Activated T-cell treated with anti-CD3 and anti-CD28 coated beads for 1 hour (primary cell): ENCODE measurements around the gene KDM4C.

Experiments
- DNase-seq: peaks from one replicate; pipeline ENCODE4 v3.0.0-alpha.2; 2020; ENCODE audit warnings: low read depth

The KDM4C gene

GRCh38 chr9:6869081-6869948, 111.5 kb downstream of the KDM4C start:
- DNase-seq = no peak

DNA sequence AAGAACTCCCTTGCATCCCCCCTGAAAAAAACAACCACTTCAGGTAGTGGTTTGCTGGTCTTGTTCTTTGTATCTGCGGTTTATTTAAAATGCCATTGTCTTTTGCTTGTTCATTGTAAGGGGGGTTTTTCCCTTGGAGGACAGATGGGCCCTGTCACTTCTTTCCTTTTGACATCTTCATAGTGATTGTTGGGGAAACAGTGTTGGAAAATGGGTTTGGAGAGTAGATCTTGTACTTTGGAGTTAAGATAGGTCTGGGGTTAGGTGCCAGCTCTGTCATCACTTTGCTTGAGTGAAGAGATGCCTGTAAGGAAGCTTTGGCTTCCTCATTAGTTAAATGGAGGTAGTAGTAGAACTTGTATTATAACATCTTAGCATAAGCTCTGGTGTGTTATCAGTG, 112.4 kb downstream of the KDM4C start:
- DNase-seq = no peak

DNA sequence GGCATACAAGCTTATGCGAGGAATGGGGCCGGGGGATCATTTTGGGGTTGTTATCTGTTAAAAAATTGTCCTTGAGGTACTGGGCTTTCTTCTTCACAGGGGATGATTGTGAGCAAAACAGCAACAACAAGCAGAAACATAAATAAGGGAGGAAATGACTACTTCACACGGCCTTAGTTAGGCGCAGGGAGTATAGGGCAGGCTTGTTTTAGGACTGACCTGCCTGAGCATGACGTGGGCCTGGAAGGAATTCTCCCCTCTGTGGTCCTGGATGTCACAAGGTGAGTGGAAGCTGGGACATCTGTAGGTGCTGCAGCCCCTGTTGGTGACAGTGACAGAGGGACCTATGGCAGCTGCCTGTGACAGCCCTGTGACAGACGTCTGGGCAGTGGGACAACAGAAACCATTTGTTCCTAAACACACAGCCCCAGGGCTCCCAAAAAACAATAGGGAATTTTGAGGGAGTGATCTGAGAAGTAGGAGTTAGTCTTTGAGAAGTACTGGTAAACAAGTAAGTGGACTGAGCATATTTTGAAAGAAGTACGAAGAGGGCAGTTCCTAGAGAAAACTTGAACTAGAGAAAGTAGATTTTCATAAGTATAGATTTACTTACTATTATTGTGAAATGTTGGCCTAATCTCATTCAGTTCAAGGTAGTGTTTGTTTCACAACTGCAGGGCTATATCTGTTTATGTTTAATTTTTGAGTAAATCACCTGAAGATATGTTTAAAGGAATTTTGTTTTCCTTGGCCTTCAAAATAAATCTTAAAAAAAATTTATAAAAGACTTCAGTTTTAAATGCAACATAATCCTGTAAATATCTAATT, 113.1 kb downstream of the KDM4C start:
- no peak for DNase-seq

GRCh38 chr9:6873857-6874256, 116.1 kb downstream of the KDM4C start:
- DNase-seq = no peak

GRCh38 chr9:6876195-6876894, 118.6 kb downstream of the KDM4C start:
- DNase-seq = no peak

DNA sequence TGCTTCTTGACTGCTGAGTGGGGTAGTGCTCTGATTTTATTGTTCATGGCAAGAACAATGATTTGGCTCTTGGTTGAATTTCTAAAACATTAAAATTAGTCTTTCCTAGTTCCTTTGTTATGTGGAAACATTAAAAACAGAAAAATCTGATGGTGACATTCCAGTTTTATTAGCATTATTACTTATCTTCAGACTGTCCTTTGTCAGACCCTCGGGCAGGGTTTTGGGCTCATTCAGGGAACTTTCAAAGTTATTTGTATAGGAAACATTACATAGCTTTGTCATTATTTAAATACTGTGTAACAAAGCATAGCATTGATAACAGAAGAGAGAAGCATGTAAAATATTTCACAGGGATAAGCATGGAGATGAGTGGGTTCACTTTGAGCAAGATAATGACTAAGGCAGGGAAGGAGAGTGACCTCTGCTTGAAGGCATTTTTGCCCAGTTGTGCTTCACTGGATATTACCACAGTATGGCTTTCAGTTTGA, 119.9 kb downstream of the KDM4C start:
- DNase-seq = no peak

- no peak for DNase-seq
These were observed 122.9 kb downstream of the KDM4C start for GRCh38 chr9:6880626-6881025.

GRCh38 chr9:6884101-6884500, 126.3 kb downstream of the KDM4C start:
- no peak for DNase-seq

DNA sequence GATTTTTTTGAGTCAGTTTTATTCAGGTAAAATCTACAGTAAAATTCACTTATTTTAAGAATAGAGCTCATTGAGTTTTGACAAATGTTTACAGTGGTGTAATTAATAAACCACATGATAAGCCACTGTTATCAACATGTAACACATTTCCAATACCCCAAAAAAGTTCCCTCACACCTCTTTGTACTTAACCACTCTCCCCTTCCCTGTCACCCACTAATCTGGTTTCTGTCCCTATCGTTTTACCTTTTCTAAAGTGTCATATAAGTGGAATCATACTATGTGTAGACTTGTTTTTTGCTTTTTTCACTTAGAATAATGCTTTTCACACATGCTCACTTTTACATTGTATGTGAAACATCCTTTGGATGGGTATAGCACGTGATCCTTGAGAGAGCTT, 127.2 kb downstream of the KDM4C start:
- DNase-seq = no peak

DNA sequence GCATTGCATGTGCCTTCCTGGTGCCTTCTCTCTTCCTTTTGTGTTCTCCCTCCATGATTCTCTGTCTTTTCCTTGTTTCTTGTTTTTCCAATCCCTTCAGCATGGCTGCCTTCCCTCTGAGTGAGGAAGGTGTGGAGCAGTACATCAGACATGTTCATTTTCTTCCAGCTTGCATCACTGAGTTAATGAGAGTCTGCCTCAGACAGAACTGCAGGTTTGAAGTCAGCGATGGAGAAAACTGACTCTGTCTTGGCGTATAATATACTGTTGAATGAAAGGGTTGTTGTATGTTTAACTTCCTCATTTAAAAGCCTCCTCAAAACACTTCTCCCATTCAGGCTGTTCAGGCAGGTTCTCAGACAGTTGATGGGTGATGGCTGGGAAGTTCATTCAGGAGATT, 129.3 kb downstream of the KDM4C start:
- no peak for DNase-seq

DNA sequence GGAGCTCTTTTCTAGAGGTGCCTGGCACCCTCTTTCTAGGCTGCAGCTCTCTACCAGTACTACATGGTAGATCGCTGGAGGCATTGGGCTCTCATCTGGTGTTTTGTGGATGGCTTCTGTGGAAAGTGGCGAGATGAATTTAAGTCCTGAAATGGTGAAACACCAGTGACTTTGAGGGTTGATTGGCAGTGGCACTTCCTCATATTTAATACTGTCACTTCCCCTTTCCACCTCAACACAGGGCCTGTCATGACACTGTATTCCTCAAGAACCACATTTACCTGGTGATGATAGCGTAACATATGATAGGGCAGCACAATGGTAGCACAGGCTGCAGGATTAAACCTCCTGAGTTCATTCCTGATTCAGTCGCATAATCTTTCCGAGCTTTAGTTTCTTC, 132.1 kb downstream of the KDM4C start:
- no peak for DNase-seq

GRCh38 chr9:6893350-6894131, 135.8 kb downstream of the KDM4C start:
- no peak for DNase-seq

DNA sequence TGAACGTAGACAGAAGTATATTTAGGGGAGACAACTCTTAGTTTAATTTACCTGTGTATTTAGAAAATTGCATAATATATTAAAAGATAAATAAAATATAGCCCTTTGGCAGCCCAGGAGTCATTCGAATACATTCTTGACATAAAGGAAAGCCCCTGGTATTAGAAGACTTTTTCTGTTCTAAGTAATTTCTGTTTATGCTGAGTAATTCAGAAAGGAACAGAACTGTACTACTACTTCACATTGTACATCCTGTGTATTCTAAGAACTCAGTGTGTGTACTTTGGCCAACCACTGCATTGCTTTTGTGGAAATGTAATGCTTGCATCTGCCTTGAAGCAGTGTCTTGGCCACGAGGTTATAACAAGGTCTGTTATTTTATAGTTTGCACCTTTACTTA, 136.4 kb downstream of the KDM4C start:
- DNase-seq = no peak

DNA sequence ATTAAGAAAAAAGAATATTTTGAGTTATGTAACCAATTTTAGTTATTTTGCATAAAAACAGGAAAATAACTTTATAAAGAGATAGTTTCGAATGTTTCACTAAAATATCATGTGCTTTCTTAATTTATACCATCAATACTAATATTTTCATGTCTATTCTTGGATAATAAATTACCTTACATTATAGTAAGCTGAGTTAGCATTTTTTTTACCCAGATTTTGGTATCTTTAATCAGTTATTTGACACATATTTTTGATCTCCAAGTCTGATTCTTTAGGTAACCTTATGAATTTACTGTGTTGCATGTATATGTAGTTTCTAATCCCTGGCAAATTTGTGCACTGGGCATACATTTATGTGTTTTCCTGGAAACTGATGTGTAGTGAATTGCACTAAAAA, 138.0 kb downstream of the KDM4C start:
- no peak for DNase-seq

- DNase-seq = no peak
These were observed 138.8 kb downstream of the KDM4C start for GRCh38 chr9:6896562-6896961.

DNA sequence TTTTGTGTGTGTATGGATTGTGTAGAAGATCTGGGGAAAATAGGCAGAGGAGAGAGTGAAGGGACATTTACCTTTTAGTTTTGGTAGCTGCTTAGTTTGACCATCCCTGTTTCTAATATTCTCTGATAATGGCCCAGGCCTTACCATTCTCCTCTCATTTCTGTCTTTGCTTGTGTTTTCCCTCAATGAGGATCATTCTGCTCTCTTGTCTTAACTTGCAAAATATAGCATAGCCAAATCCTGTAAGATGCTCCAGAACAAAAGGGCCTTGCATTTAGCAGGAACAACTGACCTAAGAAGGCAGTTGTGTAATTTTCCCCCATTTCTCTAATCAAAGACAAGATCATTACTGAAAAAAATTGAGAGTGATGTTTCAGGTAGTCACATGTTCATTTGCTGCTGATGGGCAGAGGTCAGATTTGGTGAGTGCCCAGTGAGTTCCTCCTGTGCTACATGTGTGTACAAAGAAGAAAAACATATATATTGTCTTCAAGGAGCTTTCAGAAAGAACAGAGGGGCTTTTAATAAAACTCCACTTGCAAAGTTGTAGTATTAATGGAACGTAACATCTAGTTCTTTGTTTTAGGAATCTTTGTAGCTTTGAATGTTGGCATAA, 139.5 kb downstream of the KDM4C start:
- no peak for DNase-seq

DNA sequence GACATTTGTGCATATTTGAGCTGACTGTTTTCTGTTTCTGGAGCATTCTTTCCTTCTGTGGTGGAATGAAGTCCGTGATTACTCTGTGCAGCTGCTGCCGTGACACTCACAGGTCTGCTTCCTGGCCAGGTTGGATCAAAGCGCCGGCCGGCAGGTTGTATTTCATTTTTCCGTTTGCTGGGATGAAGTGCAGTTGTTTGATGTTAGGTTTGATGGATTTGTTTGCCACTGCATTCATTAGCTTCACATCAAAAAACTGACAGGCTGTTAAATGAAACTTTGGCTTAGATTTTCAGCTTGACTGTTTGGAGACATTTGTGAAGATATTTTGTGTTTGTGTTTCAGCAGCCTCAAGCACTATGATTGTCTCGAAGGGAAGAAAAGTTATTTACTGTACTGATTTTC, 140.1 kb downstream of the KDM4C start:
- DNase-seq = no peak

DNA sequence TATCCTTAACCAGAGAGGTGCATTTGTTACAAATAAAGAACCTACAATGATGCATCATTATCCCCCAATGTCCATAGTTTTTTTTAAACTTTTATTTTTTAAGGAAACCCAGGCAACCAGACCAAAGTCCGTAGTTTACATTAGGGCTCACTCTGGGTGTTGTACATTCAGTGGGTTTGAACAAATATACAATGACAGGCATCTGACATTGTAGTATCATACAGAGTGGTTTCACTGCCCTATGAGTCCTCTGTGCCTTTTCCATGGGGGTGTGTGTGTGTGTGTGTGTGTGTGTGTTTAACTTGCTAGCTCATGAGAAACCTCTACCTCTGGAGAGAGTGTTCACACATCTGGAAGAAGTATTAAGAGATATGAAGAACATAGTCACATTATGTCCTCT, 141.5 kb downstream of the KDM4C start:
- DNase-seq = no peak

- DNase-seq = no peak
These were observed 142.7 kb downstream of the KDM4C start for GRCh38 chr9:6900440-6900883.

- no peak for DNase-seq
These were observed 143.4 kb downstream of the KDM4C start for GRCh38 chr9:6901180-6901579.

- DNase-seq = no peak
These were observed 144.7 kb downstream of the KDM4C start for GRCh38 chr9:6902423-6902822.
